ENCODE data around the gene CCNY.

The CCNY gene

GRCh38 chr10:35613107-35613440, 276.8 kb downstream of the CCNY start:
- no peaks in the 10 kb centered on the region for H3K79me1 ChIP-seq (ENCODE audit: low read depth, low read length)
- no peak overlapping the region for H3K18ac ChIP-seq (ENCODE audit: low read length)
- no peak overlapping the region for H3K4ac ChIP-seq (ENCODE audit: low read length)
- H4K8ac ChIP-seq (ENCODE audit: low read depth, low read length), result no peak overlapping the region
- no peak overlapping the region for H2BK15ac ChIP-seq (ENCODE audit: low read length)
- H3K27ac ChIP-seq (replicated peaks; ENCODE audit: low read length), result no peak overlapping the region
- no peak overlapping the region for H3K4me2 ChIP-seq (ENCODE audit: insufficient read depth, low read length, poor library complexity, severe bottlenecking)
- no peak for DNase-seq (ENCODE audit: low spot score)
- H2BK5ac ChIP-seq (ENCODE audit: low read length), result no peak overlapping the region
- no peak overlapping the region for H3K9ac ChIP-seq (ENCODE audit: low read depth, low read length, poor library complexity)
- H2BK12ac ChIP-seq (ENCODE audit: low read length), result no peak overlapping the region
- no peak overlapping the region for H3K4me3 ChIP-seq (ENCODE audit: low read length in 2 of 2)
- H3K9me3 ChIP-seq (replicated peaks in 1 of 2; ENCODE audit: control insufficient read depth in 2 of 2, insufficient read depth in 1 of 2, low read depth in 1 of 2, low read length in 2 of 2), result peaks cover 0 to 6% of the 10 kb centered on the region in 2 donors
- H3K4me1 ChIP-seq (ENCODE audit: control insufficient read depth in 2 of 2, insufficient read depth in 1 of 2, low read depth in 1 of 2, low read length in 2 of 2), result no peaks in the 10 kb centered on the region
- H2BK120ac ChIP-seq (ENCODE audit: low read depth, low read length), result no peak overlapping the region
- H2AK5ac ChIP-seq (ENCODE audit: low read depth, low read length), result no peak overlapping the region
- no peak overlapping the region for H3K23ac ChIP-seq (ENCODE audit: low read depth, low read length, poor library complexity)
- no peaks in the 10 kb centered on the region for H3K27me3 ChIP-seq (ENCODE audit: control insufficient read depth in 3 of 3, insufficient read depth in 3 of 3, low read depth in 1 of 3, low read length in 3 of 3)
- no CpG with 5 or more reads among the region's 2 CpGs for WGBS, 2 donors (ENCODE audit: extremely low coverage in 2 of 2, insufficient read length in 2 of 2, insufficient replicate concordance in 1 of 2)
- H3K14ac ChIP-seq (ENCODE audit: low read length), result no peak overlapping the region
- H3K36me3 ChIP-seq (replicated peaks in 1 of 2; ENCODE audit: control insufficient read depth in 2 of 2, insufficient read depth in 2 of 2, low read length in 2 of 2), result no peaks in the 10 kb centered on the region
- H2AFZ ChIP-seq (ENCODE audit: low read length), result no peak overlapping the region
- no peak overlapping the region for H4K91ac ChIP-seq (ENCODE audit: low read depth, low read length, poor library complexity)

GRCh38 chr10:35613597-35614226, 277.4 kb downstream of the CCNY start:
- H2AFZ ChIP-seq (ENCODE audit: low read length), result no peak overlapping the region
- H3K14ac ChIP-seq (ENCODE audit: low read length), result no peak overlapping the region
- H3K4me3 ChIP-seq (ENCODE audit: low read length in 2 of 2), result no peak overlapping the region
- H3K4me1 ChIP-seq (ENCODE audit: control insufficient read depth in 2 of 2, insufficient read depth in 1 of 2, low read depth in 1 of 2, low read length in 2 of 2), result no peaks in the 10 kb centered on the region
- no peak overlapping the region for H2BK120ac ChIP-seq (ENCODE audit: low read depth, low read length)
- no peak overlapping the region for H4K8ac ChIP-seq (ENCODE audit: low read depth, low read length)
- H3K18ac ChIP-seq (ENCODE audit: low read length), result no peak overlapping the region
- no peak overlapping the region for H3K27ac ChIP-seq (replicated peaks; ENCODE audit: low read length)
- no peaks in the 10 kb centered on the region for H3K36me3 ChIP-seq (replicated peaks in 1 of 2; ENCODE audit: control insufficient read depth in 2 of 2, insufficient read depth in 2 of 2, low read length in 2 of 2)
- no peaks in the 10 kb centered on the region for H3K79me1 ChIP-seq (ENCODE audit: low read depth, low read length)
- no peak overlapping the region for H3K9ac ChIP-seq (ENCODE audit: low read depth, low read length, poor library complexity)
- no peak overlapping the region for H2BK5ac ChIP-seq (ENCODE audit: low read length)
- H3K4me2 ChIP-seq (ENCODE audit: insufficient read depth, low read length, poor library complexity, severe bottlenecking), result no peak overlapping the region
- WGBS, 2 donors (ENCODE audit: extremely low coverage in 2 of 2, insufficient read length in 2 of 2, insufficient replicate concordance in 1 of 2), result no CpG with 5 or more reads among the region's 8 CpGs
- no peak overlapping the region for H3K4ac ChIP-seq (ENCODE audit: low read length)
- H2AK5ac ChIP-seq (ENCODE audit: low read depth, low read length), result no peak overlapping the region
- H3K9me3 ChIP-seq (replicated peaks in 1 of 2; ENCODE audit: control insufficient read depth in 2 of 2, insufficient read depth in 1 of 2, low read depth in 1 of 2, low read length in 2 of 2), result peaks cover 0 to 6% of the 10 kb centered on the region in 2 donors
- H3K27me3 ChIP-seq (ENCODE audit: control insufficient read depth in 3 of 3, insufficient read depth in 3 of 3, low read depth in 1 of 3, low read length in 3 of 3), result no peaks in the 10 kb centered on the region
- no peak for DNase-seq (ENCODE audit: low spot score)
- no peak overlapping the region for H2BK12ac ChIP-seq (ENCODE audit: low read length)
- no peak overlapping the region for H2BK15ac ChIP-seq (ENCODE audit: low read length)
- no peak overlapping the region for H4K91ac ChIP-seq (ENCODE audit: low read depth, low read length, poor library complexity)
- H3K23ac ChIP-seq (ENCODE audit: low read depth, low read length, poor library complexity), result no peak overlapping the region

- Histone ChIP-seq H4K91ac (ENCODE audit: low read depth, low read length, poor library complexity) (no peak overlapping the region), H3K4ac (ENCODE audit: low read length) (no peak overlapping the region), H2BK12ac (ENCODE audit: low read length) (no peak overlapping the region), H3K18ac (ENCODE audit: low read length) (no peak overlapping the region), H3K9ac (ENCODE audit: low read depth, low read length, poor library complexity) (no peak overlapping the region), H3K14ac (ENCODE audit: low read length) (no peak overlapping the region), H3K27me3 (ENCODE audit: control insufficient read depth in 3 of 3, insufficient read depth in 3 of 3, low read depth in 1 of 3, low read length in 3 of 3) (no peaks in the 10 kb centered on the region), H2BK5ac (ENCODE audit: low read length) (no peak overlapping the region), H2AK5ac (ENCODE audit: low read depth, low read length) (no peak overlapping the region), H3K4me2 (ENCODE audit: insufficient read depth, low read length, poor library complexity, severe bottlenecking) (no peak overlapping the region), H3K27ac (replicated peaks; ENCODE audit: low read length) (no peak overlapping the region), H2BK120ac (ENCODE audit: low read depth, low read length) (no peak overlapping the region), H2BK15ac (ENCODE audit: low read length) (no peak overlapping the region), H3K4me3 (ENCODE audit: low read length in 2 of 2) (no peak overlapping the region), H3K36me3 (replicated peaks in 1 of 2; ENCODE audit: control insufficient read depth in 2 of 2, insufficient read depth in 2 of 2, low read length in 2 of 2) (no peaks in the 10 kb centered on the region), H4K8ac (ENCODE audit: low read depth, low read length) (no peak overlapping the region), H2AFZ (ENCODE audit: low read length) (no peak overlapping the region), H3K4me1 (ENCODE audit: control insufficient read depth in 2 of 2, insufficient read depth in 1 of 2, low read depth in 1 of 2, low read length in 2 of 2) (no peaks in the 10 kb centered on the region), H3K23ac (ENCODE audit: low read depth, low read length, poor library complexity) (no peak overlapping the region), H3K9me3 (replicated peaks in 1 of 2; ENCODE audit: control insufficient read depth in 2 of 2, insufficient read depth in 1 of 2, low read depth in 1 of 2, low read length in 2 of 2) (peaks cover 0 to 5% of the 10 kb centered on the region in 2 donors), H3K79me1 (ENCODE audit: low read depth, low read length) (no peaks in the 10 kb centered on the region)
- no CpG with 5 or more reads among the region's 5 CpGs for WGBS, 2 donors (ENCODE audit: extremely low coverage in 2 of 2, insufficient read length in 2 of 2, insufficient replicate concordance in 1 of 2)
- DNase-seq (ENCODE audit: low spot score), result no peak
Observed at GRCh38 chr10:35614312-35614711, 278.0 kb downstream of the CCNY start.
